ELF-1 (cell line): ENCODE measurements around the gene IZUMO4.
"Not testable (repeated sequence)": the region's sequence is repeated elsewhere in the genome, so short reads cannot be mapped to it uniquely, and the experiment has no call there.

Source experiments
- DNase-seq: peaks from one replicate; pipeline ENCODE4 v3.0.0-alpha.2; 2016; ENCODE audit warnings: low read depth, low spot score

The IZUMO4 gene

GRCh38 chr19:2122982-2123381 lies 26.3 kb downstream of the IZUMO4 start:
- DNase-seq: no peak

- DNase-seq: peak; percentile 60
These were observed 27.1 kb downstream of the IZUMO4 start for GRCh38 chr19:2123682-2124387.

GRCh38 chr19:2126879-2127518 lies 30.3 kb downstream of the IZUMO4 start:
- DNase-seq: no peak

- DNase-seq: no peak
These were observed 31.0 kb downstream of the IZUMO4 start for GRCh38 chr19:2127758-2128157.

- DNase-seq: not testable (repeated sequence)
These were observed 31.5 kb downstream of the IZUMO4 start for GRCh38 chr19:2128252-2128651.

GRCh38 chr19:2129022-2129421 lies 32.3 kb downstream of the IZUMO4 start:
- DNase-seq: no peak

GRCh38 chr19:2129486-2129885 lies 32.8 kb downstream of the IZUMO4 start:
- DNase-seq: no peak

- DNase-seq: no peak
These were observed 33.4 kb downstream of the IZUMO4 start for GRCh38 chr19:2129892-2130770.

GRCh38 chr19:2131012-2131975 lies 34.6 kb downstream of the IZUMO4 start:
- DNase-seq: not testable (repeated sequence)

- no peak for DNase-seq
These were observed 35.5 kb downstream of the IZUMO4 start for GRCh38 chr19:2132191-2132590.

GRCh38 chr19:2132731-2133490 lies 36.2 kb downstream of the IZUMO4 start:
- DNase-seq: no peak

GRCh38 chr19:2135474-2136402 lies 39.0 kb downstream of the IZUMO4 start:
- DNase-seq: no peak

GRCh38 chr19:2136796-2137195 lies 40.1 kb downstream of the IZUMO4 start:
- DNase-seq: peak; percentile 54

- no peak for DNase-seq
These were observed 41.5 kb downstream of the IZUMO4 start for GRCh38 chr19:2138061-2138728.

GRCh38 chr19:2139385-2140137 lies 42.8 kb downstream of the IZUMO4 start:
- DNase-seq: no peak

- no peak for DNase-seq
These were observed 43.4 kb downstream of the IZUMO4 start for GRCh38 chr19:2140138-2140569.

GRCh38 chr19:2142173-2142829 lies 45.6 kb downstream of the IZUMO4 start:
- DNase-seq: no peak
